ENCODE measurements around the gene CDPF1.

DNA sequence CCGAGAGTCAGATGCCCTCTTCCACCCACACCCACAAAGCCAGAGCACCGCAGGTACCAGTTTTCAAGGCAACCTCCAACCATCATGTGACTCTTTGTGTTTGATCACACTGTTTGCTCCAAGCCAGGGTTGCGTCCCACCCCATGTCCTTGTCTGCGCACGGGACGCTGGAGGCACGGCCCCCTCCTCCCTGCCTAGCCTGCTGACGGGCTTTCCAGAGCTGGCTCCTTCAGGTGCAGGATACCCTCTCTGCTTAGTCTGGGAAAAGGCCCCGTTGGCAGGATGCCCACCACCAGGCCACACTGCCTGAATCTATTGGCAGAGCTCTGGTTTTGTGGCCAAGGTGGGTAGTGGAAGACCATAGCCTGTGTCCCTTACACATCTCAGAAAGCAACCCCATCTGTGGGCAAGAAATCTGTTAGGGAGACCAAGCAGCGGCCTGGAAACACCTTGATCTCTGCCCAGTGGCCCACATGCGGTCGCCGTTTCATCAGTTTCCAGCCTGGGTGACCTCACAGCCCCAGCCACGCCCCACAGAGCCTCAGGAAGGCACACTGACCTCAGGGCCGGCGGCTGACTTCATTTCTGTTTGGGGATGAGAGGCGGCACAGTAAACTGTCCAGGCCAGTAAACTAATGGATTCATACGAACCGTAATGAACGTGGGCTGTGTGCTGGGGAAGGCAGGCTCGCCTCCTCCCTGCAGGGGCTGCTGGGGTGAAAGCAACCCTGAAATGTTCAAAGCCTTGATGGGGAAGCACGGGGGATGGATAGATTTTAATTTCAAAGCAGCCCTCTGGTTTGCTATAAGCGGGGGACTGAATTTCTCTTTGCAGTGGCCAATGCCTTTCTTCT, 25.8 kb downstream of the CDPF1 start:
- TF ChIP-seq, protein P1, sequence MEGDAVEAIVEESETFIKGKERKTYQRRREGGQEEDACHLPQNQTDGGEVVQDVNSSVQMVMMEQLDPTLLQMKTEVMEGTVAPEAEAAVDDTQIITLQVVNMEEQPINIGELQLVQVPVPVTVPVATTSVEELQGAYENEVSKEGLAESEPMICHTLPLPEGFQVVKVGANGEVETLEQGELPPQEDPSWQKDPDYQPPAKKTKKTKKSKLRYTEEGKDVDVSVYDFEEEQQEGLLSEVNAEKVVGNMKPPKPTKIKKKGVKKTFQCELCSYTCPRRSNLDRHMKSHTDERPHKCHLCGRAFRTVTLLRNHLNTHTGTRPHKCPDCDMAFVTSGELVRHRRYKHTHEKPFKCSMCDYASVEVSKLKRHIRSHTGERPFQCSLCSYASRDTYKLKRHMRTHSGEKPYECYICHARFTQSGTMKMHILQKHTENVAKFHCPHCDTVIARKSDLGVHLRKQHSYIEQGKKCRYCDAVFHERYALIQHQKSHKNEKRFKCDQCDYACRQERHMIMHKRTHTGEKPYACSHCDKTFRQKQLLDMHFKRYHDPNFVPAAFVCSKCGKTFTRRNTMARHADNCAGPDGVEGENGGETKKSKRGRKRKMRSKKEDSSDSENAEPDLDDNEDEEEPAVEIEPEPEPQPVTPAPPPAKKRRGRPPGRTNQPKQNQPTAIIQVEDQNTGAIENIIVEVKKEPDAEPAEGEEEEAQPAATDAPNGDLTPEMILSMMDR (IDR thresholded peaks at IDR 0.05): no peak
- no peak for TF ChIP-seq POLR2A (IDR thresholded peaks at IDR 0.05)
